HFF-Myc (cell line): Measurements from ENCODE around the gene NT5DC3.
A peak's percentile ranks its signal among the peaks of the same experiment; 100 is the strongest.

Experiments used
- DNase-seq: peaks from one replicate; pipeline ENCODE4 v3.0.0-alpha.2; 2011; ENCODE audit warnings: low read depth; ENCODE audit errors: extremely low read depth
- H3K4me3 ChIP-seq: replicated peaks from 2 replicates; pipeline ENCODE4 v1.5.1; 2011; ENCODE audit warnings: low read depth, mild to moderate bottlenecking, control low read depth, low read length
- TF ChIP-seq, protein P1 (sequence below): IDR thresholded peaks from 2 replicates; pipeline ENCODE4 v1.5.1; 2012; ENCODE audit warnings: mild to moderate bottlenecking, low read depth, low read length, control low read depth; ENCODE audit errors: missing control alignments

The NT5DC3 gene

DNA sequence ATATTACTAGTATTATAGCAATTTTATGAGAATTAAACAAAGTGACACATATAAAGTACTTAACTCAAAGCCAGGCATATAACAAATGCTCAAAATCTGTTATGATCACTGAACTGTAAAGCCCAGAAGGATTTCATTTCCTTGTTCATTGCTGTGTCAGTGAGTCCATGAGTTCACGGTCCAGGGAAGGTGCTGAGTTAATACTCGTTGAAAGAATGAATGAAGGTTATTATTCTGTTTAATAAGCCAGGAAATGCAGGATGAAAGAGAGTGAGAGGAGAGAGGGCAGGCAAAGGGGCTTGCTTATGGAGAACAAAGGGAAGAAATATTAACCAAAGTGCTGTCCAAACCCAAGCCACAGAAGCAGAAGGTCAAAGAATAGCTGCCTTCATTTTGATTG is 40.2 kb upstream of the NT5DC3 start:
- TF ChIP-seq, protein P1, sequence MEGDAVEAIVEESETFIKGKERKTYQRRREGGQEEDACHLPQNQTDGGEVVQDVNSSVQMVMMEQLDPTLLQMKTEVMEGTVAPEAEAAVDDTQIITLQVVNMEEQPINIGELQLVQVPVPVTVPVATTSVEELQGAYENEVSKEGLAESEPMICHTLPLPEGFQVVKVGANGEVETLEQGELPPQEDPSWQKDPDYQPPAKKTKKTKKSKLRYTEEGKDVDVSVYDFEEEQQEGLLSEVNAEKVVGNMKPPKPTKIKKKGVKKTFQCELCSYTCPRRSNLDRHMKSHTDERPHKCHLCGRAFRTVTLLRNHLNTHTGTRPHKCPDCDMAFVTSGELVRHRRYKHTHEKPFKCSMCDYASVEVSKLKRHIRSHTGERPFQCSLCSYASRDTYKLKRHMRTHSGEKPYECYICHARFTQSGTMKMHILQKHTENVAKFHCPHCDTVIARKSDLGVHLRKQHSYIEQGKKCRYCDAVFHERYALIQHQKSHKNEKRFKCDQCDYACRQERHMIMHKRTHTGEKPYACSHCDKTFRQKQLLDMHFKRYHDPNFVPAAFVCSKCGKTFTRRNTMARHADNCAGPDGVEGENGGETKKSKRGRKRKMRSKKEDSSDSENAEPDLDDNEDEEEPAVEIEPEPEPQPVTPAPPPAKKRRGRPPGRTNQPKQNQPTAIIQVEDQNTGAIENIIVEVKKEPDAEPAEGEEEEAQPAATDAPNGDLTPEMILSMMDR, result no peak
- no peak for DNase-seq
- no peak overlapping the region for H3K4me3 ChIP-seq

DNA sequence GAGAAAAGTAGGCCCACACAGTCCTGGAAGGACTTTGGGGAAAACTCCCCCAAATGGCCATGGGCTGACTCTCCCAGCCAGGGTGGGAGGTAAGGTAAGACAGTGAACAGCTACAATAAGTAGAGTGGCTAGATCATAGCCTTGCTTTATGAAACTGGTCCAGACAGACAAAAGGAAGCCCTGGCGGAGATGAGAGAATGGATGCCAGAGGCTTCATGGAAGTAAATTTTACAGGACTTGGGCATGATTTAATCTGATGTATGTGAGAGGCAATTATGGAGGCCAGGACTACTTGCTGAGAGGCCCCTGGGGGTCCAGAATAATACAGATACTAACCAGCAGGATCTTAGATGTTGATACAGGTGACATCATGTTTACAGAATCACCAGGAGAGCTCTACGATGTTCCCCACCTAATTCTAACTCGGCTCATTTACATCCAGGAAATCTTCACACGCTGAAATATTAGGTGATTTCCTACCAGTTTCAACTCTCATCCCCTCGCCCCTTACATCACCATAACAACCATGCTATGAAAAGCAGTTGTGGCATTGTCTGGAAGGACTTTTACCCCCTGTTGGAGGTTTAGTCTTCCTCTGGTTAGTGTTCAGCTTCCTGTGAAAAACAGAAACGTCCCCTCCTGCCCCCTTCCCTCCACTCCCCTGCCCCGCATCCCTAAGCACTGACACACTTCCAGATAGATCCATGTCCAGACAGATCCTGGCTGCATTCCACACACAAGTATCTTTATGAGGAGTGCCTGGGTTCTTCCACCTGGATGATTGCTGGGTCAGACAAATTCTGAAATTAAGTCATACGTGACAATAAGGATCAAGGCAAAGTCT is 39.5 kb upstream of the NT5DC3 start:
- TF ChIP-seq, protein P1, result no peak
- DNase-seq, result no peak
- no peak overlapping the region for H3K4me3 ChIP-seq

DNA sequence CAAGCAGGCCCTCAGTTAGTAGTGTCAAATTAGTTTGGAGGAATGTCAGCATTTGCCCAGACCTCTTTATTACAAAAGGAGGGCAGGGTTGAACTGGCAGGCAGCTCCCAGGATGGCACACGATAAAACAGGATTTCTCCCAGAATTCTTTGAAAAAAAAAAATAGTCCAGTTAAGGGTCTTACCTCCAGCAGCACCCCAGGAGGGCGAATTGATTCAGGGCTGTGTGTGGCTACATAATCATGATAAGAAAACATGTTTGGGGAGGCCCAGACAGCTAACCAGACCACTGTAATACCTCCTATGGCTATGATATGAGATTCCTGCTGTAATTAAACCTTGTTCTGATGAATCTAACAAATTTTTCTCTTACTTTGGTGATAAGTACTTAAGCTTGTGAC is 38.8 kb upstream of the NT5DC3 start:
- TF ChIP-seq, protein P1, result no peak
- no peak overlapping the region for H3K4me3 ChIP-seq
- no peak for DNase-seq

DNA sequence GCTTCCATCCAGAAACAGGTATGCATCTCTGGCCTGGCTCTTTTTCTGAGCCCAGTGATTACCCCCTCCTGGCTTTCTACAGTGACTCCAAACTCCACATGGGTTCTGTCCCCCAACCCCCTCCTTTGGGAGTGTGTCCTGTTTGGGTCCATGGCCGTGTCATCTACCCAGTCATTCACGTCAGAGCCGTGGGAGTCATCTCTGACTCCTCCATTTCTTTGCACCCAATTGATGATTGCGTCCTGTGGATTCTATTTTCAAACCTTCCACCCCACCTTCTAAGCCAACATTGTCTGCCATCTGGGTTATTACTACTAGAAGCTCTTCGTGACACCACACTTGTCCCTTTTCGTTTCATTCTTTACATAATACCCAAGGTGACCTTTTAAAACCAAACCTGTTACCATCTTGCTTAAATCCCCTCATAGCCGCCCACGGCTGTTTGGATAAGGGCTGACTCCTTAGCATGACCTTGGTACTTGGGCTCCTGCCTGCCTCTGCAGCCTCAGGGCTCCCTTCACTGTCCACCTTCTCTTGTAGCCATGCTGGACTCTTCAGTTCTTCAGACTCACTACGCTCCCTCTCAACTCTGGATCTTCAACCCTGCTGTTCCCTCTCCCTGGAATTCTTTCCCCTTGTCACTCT is 38.1 kb upstream of the NT5DC3 start:
- no peak for DNase-seq
- H3K4me3 ChIP-seq, result no peak overlapping the region
- TF ChIP-seq, protein P1, result no peak

DNA sequence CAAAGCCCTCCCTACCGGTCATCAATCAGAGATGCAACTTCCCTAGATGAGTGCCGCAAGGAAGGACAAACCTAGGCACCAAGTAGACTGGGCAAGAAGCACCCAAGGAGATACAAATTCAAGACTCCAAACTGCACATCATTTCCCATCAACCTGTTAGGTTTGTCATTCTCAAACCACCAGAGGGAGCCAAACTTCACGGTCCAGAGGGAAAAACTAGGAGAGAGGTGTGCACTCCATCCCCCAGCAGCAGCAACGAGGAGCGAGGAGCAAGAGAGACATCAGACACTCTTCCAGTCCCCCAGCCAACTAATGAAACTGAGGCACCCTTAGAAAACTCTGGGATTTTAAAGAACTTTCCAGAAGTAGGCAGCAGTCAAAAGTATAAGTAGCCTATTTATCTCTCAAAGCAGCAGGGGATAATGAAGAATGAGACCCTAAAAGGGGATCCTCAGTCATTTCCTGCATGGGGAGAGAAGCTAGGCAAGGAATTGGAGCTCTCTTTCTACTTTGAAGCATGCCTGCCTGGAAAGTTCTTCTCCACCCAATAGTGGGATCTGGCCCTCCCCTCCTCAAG is 37.0 kb upstream of the NT5DC3 start:
- no peak overlapping the region for H3K4me3 ChIP-seq
- TF ChIP-seq, protein P1, result peak; percentile 86
- DNase-seq, result peak; percentile 60

DNA sequence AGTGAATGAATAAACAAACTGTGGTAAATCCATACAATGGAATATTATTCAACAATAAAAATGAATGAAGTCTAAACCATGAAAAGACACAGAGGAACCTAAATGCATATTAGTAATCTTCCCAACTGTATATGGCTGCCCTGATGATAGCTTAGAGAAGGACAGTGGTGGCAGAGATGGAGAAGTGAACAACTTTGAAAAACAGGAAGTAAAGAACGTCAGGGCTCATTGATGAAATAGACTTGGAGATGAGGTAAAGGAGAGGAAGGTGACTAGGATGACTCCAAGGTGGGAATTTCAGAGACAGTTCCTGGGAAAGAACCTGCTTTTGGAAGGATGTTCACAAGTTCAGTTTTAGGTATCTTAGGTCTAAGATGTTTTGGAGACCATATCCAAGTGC is 36.3 kb upstream of the NT5DC3 start:
- H3K4me3 ChIP-seq, result no peak overlapping the region

More for the DNA sequence above, 36.3 kb upstream of the NT5DC3 start:
- DNase-seq, result no peak
- TF ChIP-seq, protein P1, result no peak
